ENCODE results near the gene ZNF768.
A peak's percentile ranks its signal among the peaks of the same experiment; 100 is the strongest.
"Not testable (repeated sequence)": the region's sequence is repeated elsewhere in the genome, so short reads cannot be mapped to it uniquely, and the experiment has no call there.

Gene ZNF768

GRCh38 chr16:30532285-30533145, 6.1 kb upstream of the ZNF768 start:
- no peak for DNase-seq

DNA sequence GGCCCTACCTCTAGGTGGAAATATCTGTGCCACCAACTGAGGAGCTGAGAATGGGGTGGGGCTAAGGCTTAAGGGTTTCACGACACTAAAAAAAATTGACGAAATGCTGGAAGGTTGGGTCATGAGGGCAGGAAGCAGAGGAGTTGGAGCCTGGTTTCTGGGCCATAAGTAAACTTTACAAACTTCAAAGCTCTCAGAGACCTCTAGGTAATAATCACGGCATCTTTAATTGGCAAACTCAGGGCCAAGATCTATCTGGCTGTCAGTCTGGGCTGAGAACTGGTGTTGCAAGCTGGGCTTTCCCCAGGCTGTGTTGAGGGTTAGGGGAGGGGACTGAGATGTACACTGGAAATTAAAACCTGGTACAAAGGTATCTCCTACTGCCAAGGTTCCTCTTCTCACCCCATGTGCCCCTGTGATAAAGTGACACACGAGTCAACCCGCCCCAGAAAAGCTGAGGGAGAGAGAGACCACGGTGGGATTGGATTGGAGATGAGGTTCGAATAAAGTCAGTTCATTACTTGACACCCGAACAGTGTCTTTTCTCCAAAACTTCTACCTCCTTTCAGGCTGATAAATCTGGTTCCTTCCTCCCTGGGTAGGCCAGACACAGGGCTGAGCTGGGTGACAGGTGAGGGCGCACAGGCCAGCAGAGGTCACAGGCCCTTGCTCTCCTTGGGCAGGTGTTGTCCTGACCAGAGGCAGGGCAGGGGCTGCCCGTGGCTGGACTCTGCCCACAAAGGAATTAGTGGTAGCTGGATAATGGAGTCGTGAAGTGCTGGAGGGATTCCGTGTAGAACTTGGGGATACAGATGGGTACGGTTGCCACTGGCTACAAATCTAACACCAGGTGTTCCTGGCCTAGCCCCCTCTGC, 4.0 kb upstream of the ZNF768 start:
- no peak for DNase-seq

GRCh38 chr16:30528799-30529457, 2.6 kb upstream of the ZNF768 start:
- DNase-seq, result no peak

DNA sequence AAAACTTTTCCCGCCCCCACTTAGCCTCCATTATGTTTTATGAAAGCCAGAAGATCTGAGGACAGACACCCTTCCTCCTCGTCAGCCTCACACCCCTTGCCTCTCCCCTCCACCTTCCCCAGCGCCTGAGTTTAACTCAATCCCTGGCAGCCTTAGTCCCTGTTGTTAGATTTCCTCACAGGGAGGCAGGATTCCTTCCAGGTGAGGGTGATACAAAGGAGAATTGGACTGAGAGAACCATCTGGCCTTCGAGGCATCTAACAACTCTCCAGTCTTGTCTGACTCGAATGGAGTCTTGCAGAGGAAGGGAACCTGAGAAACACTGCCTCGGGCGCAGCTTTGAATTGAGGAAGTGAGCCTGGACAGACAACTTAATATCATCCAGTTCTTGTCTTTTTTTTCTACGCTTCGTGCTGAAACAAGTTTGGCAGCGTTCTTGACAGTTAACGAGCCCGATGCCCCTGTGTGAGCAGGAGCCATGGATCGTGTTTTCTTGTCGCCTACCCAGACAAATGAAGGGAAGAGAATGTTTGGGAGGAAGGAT, 1.3 kb upstream of the ZNF768 start:
- DNase-seq, result no peak

DNA sequence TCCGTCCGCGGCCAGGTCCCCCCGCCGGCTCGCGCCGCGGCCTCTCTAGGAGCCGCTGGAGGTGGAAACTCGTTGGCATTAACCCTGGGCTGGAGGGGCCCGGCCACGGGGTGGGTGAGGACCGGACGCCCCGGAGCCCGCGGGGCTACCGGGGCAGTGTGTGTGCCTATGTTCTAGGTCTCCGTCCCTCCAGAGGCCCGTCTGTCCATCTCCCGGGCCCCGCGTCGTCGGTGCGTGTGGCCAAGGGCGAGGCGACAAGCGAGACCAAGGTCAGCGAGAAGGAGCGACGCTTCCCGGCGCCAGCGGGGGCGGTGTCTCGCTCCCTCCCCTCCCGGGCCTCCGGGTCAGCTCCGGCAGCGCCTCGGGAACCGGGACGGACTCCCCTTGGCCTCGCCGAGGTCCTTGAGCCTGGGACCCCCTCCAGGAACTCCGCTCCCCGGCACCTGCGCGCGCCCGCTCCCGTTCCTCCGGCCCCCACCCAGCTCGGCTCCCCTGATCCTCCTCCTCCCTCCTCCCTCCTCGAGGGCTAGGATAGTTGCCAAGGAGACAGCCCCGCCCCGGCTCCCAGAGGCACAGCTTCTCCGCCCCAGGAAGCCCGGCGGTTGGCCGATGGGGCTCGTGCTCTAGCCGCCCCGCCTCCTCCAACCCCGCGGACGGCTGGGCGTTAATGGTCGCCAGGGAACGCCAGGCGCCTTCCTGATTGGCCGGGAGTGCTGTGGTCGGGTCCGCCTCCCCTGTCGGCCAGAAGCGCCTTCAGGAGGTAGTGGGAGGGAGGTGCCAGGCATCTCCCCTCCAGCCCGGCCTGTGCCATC, 663 bp upstream of the ZNF768 start:
- peak; percentile 98 for DNase-seq

DNA sequence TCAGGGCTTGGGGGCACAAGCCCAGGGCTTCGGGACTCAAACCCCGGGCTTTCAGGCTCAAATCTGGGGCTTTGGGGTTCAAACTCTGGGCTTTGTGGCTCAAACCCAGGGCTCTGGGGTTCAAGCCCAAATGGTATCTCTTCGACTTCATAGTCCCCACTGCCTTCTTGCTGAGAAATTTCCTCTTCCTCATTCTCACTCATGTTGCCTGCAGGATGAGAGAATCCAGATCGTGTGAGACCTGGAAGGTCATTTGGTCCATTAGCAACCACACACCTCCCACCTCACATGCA, 576 bp downstream of the ZNF768 start:
- DNase-seq, result no peak

GRCh38 chr16:30524575-30525568, 1.5 kb downstream of the ZNF768 start:
- DNase-seq, result no peak

- no peak for DNase-seq
Measured at GRCh38 chr16:30523768-30524574, 2.4 kb downstream of the ZNF768 start.

DNA sequence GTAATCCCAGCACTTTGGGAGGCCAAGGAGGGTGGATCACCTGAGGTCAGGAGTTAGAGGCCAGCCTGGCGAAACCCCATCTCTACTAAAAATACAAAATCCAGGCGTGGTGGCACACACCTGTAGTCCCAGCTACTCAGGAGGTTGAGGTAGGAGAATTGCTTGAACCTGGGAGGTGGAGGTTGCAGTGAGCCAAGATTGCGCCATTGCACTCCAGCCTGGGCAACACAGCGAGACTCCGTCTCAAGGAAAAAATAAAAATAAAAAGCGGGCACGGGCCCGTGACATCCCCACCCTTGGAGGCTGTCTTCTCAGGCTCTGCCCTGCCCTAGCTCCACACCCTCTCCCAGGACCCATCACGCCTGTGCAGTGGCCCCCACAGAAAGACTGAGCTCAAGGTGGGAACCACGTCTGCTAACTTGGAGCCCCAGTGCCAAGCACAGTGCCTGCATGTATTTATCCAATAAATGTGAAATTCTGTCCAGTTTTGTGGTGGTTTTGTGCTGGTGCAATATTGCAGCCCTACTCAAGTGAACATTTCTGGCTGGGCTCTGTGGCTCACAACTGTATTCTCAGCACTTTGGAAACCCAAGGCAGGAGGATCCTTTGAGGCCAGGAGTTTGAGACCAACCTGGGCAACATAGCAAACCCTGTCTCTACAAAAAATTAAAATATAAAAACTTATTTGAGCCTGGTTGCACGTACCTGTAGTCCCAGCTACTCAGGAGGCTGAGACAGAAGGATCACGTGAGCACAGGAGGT, 3.5 kb downstream of the ZNF768 start:
- not testable (repeated sequence) for DNase-seq

GRCh38 chr16:30521873-30522641, 4.3 kb downstream of the ZNF768 start:
- DNase-seq, result no peak

DNA sequence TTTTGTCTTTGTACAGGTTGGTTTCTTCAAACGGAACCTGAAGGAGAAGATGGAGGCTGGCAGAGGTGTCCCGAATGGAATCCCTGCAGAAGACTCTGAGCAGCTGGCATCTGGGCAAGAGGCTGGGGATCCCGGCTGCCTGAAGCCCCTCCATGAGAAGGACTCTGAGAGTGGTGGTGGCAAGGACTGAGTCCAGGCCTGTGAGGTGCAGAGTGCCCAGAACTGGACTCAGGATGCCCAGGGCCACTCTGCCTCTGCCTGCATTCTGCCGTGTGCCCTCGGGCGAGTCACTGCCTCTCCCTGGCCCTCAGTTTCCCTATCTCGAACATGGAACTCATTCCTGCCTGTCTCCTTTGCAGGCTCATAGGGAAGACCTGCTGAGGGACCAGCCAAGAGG, 4.9 kb downstream of the ZNF768 start:
- DNase-seq, result no peak

- DNase-seq, result no peak
Measured at GRCh38 chr16:30519120-30520049, 7.0 kb downstream of the ZNF768 start.

GRCh38 chr16:30518552-30518951, 7.8 kb downstream of the ZNF768 start:
- DNase-seq, result no peak

- no peak for DNase-seq
Measured at GRCh38 chr16:30515275-30515674, 11.1 kb downstream of the ZNF768 start.

GRCh38 chr16:30511509-30511908, 14.9 kb downstream of the ZNF768 start:
- no peak for DNase-seq

DNA sequence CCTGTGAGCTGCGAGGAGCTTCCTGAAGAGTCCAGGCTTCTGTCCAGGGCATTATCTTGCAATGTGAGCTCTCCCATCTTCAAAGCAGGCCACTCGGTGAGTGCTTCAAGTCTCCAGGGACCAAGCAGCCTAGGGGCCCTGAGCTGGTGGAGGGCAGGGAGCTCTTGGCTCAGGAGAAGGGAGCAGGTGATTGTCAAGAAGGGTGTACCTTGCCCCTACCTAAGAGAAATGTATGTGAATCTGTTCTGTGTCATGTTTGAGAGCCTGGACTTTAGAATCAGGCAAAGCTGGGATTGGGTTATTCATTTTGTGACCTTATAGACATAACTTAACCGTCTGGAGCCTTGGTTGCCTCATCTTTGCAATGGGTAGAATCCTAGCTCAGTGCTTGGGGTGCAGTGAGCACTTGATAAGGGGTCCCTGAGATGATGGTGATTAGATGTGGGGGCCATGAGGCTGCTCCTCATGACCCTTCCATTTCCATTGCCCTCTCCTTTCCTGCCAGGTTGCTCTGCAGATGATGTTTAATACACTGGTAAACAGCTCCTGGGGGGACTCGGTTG, 15.9 kb downstream of the ZNF768 start:
- no peak for DNase-seq
